H9 (cell line): ENCODE results near the gene SNRNP70. TPM values are rescaled to one million over a fixed set of nuclear protein-coding genes. Genes with fewer than 3 reads are reported as not detected.

ENCODE experiments used
- DNase-seq: peaks from one replicate; pipeline ENCODE4 v3.0.0-alpha.2; 2017
- H2AFZ ChIP-seq: one replicate; pipeline ENCODE4 v1.6.1; 2013; ENCODE audit warnings: mild to moderate bottlenecking, low read length, control low read depth, moderate library complexity
- H2AK5ac ChIP-seq: 2 replicates; pipeline ENCODE4 v1.6.1; 2013; ENCODE audit warnings: low read length, control low read depth, mixed read lengths; ENCODE audit not compliant: insufficient read length
- H2BK120ac ChIP-seq: one replicate; pipeline ENCODE4 v1.6.1; 2013; ENCODE audit warnings: low read depth, mild to moderate bottlenecking, low read length, control low read depth, inconsistent platforms; ENCODE audit not compliant: poor library complexity, severe bottlenecking
- H2BK12ac ChIP-seq: 2 replicates; pipeline ENCODE4 v1.6.1; 2013; ENCODE audit warnings: low read length, control low read depth, mixed read lengths, low read depth; ENCODE audit not compliant: insufficient read length
- H2BK15ac ChIP-seq: 2 replicates; pipeline ENCODE4 v1.6.1; 2013; ENCODE audit warnings: low read depth, low read length, control low read depth
- H2BK20ac ChIP-seq: one replicate; pipeline ENCODE4 v1.6.1; 2013; ENCODE audit warnings: low read depth, mild to moderate bottlenecking, low read length, control low read depth, inconsistent platforms; ENCODE audit not compliant: poor library complexity, severe bottlenecking
- H2BK5ac ChIP-seq: 2 replicates; pipeline ENCODE4 v1.6.1; 2013; ENCODE audit warnings: low read length, control low read depth, mixed read lengths; ENCODE audit not compliant: insufficient read length
- H3K14ac ChIP-seq: 2 replicates; pipeline ENCODE4 v1.6.1; 2013; ENCODE audit warnings: low read length, control low read depth; ENCODE audit not compliant: insufficient read depth
- H3K18ac ChIP-seq: 2 replicates; pipeline ENCODE4 v1.6.1; 2013; ENCODE audit warnings: low read depth, mild to moderate bottlenecking, mixed read lengths, low read length, control low read depth; ENCODE audit not compliant: insufficient read length
- H3K23ac ChIP-seq: 2 replicates; pipeline ENCODE4 v1.6.1; 2013; ENCODE audit warnings: low read length, control low read depth, mixed read lengths, low read depth; ENCODE audit not compliant: insufficient read length
- H3K23me2 ChIP-seq: 2 replicates; pipeline ENCODE4 v1.6.1; 2013; ENCODE audit warnings: low read depth, mild to moderate bottlenecking, mixed read lengths, low read length, control low read depth; ENCODE audit not compliant: insufficient read length, poor library complexity, severe bottlenecking
- H3K27ac ChIP-seq: 2 replicates; pipeline ENCODE4 v1.5.1; 2013; ENCODE audit warnings: low read length, control low read depth, mixed read lengths, low read depth; ENCODE audit not compliant: insufficient read length
- H3K27me3 ChIP-seq: 2 replicates; pipeline ENCODE4 v1.6.1; 2013; ENCODE audit warnings: low read length, control low read depth, inconsistent platforms; ENCODE audit not compliant: insufficient read depth
- H3K4ac ChIP-seq: 2 replicates; pipeline ENCODE4 v1.6.1; 2013; ENCODE audit warnings: low read depth, mild to moderate bottlenecking, control low read depth, inconsistent platforms, low read length, moderate library complexity
- H3K4me1 ChIP-seq: 2 replicates; pipeline ENCODE4 v1.6.1; 2013; ENCODE audit warnings: low read length, control low read depth, inconsistent platforms; ENCODE audit not compliant: insufficient read depth
- H3K4me2 ChIP-seq: 2 replicates; pipeline ENCODE4 v1.6.1; 2013; ENCODE audit warnings: low read length, control low read depth, mixed read lengths; ENCODE audit not compliant: insufficient read length, insufficient read depth
- H3K56ac ChIP-seq: 2 replicates; pipeline ENCODE4 v1.6.1; 2013; ENCODE audit warnings: low read depth, mild to moderate bottlenecking, mixed read lengths, low read length, control low read depth; ENCODE audit not compliant: insufficient read length
- H3K79me1 ChIP-seq: 2 replicates; pipeline ENCODE4 v1.6.1; 2013; ENCODE audit warnings: low read depth, mild to moderate bottlenecking, moderate library complexity, low read length, control low read depth, inconsistent platforms; ENCODE audit not compliant: insufficient read depth, poor library complexity, severe bottlenecking
- H3K79me2 ChIP-seq: 2 replicates; pipeline ENCODE4 v1.6.1; 2013; ENCODE audit warnings: low read length, control low read depth, inconsistent platforms; ENCODE audit not compliant: insufficient read depth
- H3K9ac ChIP-seq: 2 replicates; pipeline ENCODE4 v1.6.1; 2013; ENCODE audit warnings: low read length, control low read depth, mixed read lengths; ENCODE audit not compliant: insufficient read length; ENCODE audit errors: extremely low read depth
- H3K9me3 ChIP-seq: one replicate; pipeline ENCODE4 v1.6.1; 2013; ENCODE audit warnings: low read depth, low read length, inconsistent platforms; ENCODE audit not compliant: control insufficient read depth
- H3T11ph ChIP-seq: one replicate; pipeline ENCODE4 v1.6.1; 2013; ENCODE audit warnings: mild to moderate bottlenecking, low read length, control low read depth, inconsistent platforms
- H4K20me1 ChIP-seq: one replicate; pipeline ENCODE4 v1.6.1; 2013; ENCODE audit not compliant: control insufficient read depth, insufficient read length, insufficient read depth
- H4K5ac ChIP-seq: 2 replicates; pipeline ENCODE4 v1.6.1; 2013; ENCODE audit warnings: low read depth, mild to moderate bottlenecking, mixed read lengths, low read length, control low read depth; ENCODE audit not compliant: insufficient read length
- H4K8ac ChIP-seq: replicated peaks from 2 replicates; pipeline ENCODE4 v1.6.1; 2013; ENCODE audit warnings: low read length, control low read depth, mixed read lengths, low read depth; ENCODE audit not compliant: insufficient read length
- H4K91ac ChIP-seq: 2 replicates; pipeline ENCODE4 v1.6.1; 2013; ENCODE audit warnings: low read depth, mild to moderate bottlenecking, moderate library complexity, mixed read lengths, low read length, control low read depth; ENCODE audit not compliant: insufficient read length
- H3K27ac Mint-ChIP-seq, 3 experiments: 2 replicates in 2 of 3; 3 replicates in 1 of 3; pipeline ENCODE4 v1.8.0; 2020 to 2021; ENCODE audit warnings: mixed read lengths in 3 of 3, mild to moderate bottlenecking in 1 of 3, moderate library complexity in 1 of 3
- H3K27me3 Mint-ChIP-seq: 2 replicates; pipeline ENCODE4 v1.8.0; 2021; ENCODE audit warnings: low read depth, mild to moderate bottlenecking, moderate library complexity, mixed read lengths
- H3K36me3 Mint-ChIP-seq, 3 experiments: 2 replicates in 2 of 3; 3 replicates in 1 of 3; pipeline ENCODE4 v1.8.0; 2020 to 2021; ENCODE audit warnings: low read depth in 3 of 3, mixed read lengths in 3 of 3; ENCODE audit not compliant: insufficient read depth in 1 of 3
- H3K4me1 Mint-ChIP-seq, 2 experiments: 2 replicates each; pipeline ENCODE4 v1.8.0; 2020; ENCODE audit warnings: mixed read lengths in 2 of 2
- H3K4me3 Mint-ChIP-seq, 2 experiments: 2 replicates in 1 of 2; 3 replicates in 1 of 2; pipeline ENCODE4 v1.8.0; 2020 to 2021; ENCODE audit warnings: mild to moderate bottlenecking in 2 of 2, mixed read lengths in 2 of 2, moderate library complexity in 1 of 2
- H3K9me3 Mint-ChIP-seq, 2 experiments: 2 replicates in 1 of 2; 3 replicates in 1 of 2; pipeline ENCODE4 v1.8.0; 2020; ENCODE audit warnings: mild to moderate bottlenecking in 2 of 2, mixed read lengths in 2 of 2, moderate library complexity in 1 of 2
- WGBS: extraction: QIAGEN DNeasy Blood & Tissue Kit; methylation state at CpG from one replicate; pipeline ENCODE4 v1.1.7; 2013; ENCODE audit warnings: missing lambda C conversion rate, low lambda C conversion rate, mixed read lengths; ENCODE audit not compliant: insufficient read length; ENCODE audit errors: extremely low coverage; 5-methylcytosine and 5-hydroxymethylcytosine counted together
- total RNA-seq: library from RNA; stranded (reverse); gene quantifications from 2 replicates; pipeline ENCODE4 v1.2.1, GENCODE V29; 2021
- TF ChIP-seq, protein P1 (sequence below): fragments of 200-600 bp; sonication (generic); conservative IDR thresholded peaks from 3 replicates; pipeline ENCODE4 v1.8.0; 2021; ENCODE audit warnings: antibody characterized with exemption, mild to moderate bottlenecking

SNRNP70 gene
- total RNA-seq, 1 experiment from 2014 or later = 295 TPM

DNA sequence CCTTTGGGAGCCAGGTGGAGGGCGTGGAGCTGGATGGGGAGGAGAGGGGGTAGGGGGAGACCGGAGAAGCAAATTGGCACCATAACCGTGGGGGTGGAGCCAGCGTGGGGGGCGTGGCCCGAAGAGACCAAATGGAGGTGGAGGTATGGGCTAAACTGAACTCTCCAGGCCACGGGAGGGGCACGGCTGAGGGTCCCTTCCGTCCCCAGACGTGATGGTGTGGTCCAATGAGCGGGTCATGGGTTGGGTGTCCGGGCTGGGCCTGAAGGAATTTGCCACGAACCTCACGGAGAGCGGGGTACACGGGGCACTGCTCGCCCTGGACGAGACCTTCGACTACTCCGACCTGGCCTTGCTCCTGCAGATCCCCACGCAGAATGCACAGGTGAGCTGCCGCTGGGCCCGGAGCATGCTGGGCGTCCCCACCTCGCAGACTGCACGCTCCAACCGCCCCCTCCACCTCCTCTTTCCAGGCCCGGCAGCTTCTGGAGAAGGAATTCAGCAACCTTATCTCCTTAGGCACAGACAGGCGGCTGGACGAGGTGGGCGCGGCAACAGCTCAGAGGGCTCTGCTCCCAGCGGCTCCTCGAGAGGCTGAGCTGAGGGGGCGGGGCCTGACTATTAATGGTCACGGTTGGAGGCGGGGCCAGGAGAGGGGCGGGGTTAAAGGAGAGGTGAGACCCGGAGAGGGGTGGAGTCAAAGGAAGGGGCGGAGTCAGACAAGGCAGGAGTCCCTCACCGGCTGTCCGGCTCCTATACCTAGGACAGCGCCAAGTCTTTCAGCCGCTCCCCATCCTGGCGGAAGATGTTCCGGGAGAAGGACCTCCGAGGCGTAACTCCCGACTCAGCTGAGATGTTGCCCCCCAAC lies 63.8 kb downstream of the SNRNP70 start:
- Histone ChIP-seq H2AFZ (no peak overlapping the region), H4K20me1 (no peaks in the 10 kb centered on the region), H4K5ac (no peak overlapping the region), H3T11ph (no peak overlapping the region), H3K4me2 (peak overlapping the region; percentile 57), H2BK15ac (no peak overlapping the region), H3K23ac (no peak overlapping the region), H2BK20ac (no peak overlapping the region), H3K23me2 (peaks cover 17% of the 10 kb centered on the region), H3K79me2 (no peaks in the 10 kb centered on the region), H2AK5ac (no peak overlapping the region), H2BK5ac (no peak overlapping the region), H3K27me3 (no peaks in the 10 kb centered on the region; the same call in 1 of the 2 replicates), H3K14ac (no peak overlapping the region), H2BK120ac (no peak overlapping the region), H3K4me1 (no peaks in the 10 kb centered on the region), H3K9me3 (no peaks in the 10 kb centered on the region), H2BK12ac (no peak overlapping the region), H3K56ac (no peak overlapping the region), H3K27ac (no peak overlapping the region), H4K91ac (no peak overlapping the region), H3K79me1 (no peaks in the 10 kb centered on the region), H4K8ac (no peak overlapping the region), H3K4ac (no peak overlapping the region), H3K18ac (peak overlapping the region; percentile 5), H3K9ac (peak overlapping the region; percentile 5)
- Mint-ChIP-seq H3K4me1 (peaks cover 21 to 47% of the 10 kb centered on the region in 2 experiments), H3K36me3 (peaks cover 0 to 5% (median 0%) of the 10 kb centered on the region in 3 experiments; a peak in 3 of 7 replicates), H3K4me3 (peak overlapping the region; percentile 87 to 96), H3K27me3 (peaks cover 21% of the 10 kb centered on the region), H3K9me3 (no peaks in the 10 kb centered on the region; a peak in 1 of 5 replicates), H3K27ac (peak overlapping the region in 2 of 3 experiments; percentile 90 to 96; a peak in 6 of 7 replicates)
- peak; percentile 99 for DNase-seq
- WGBS = no CpG with 5 or more reads among the region's 49 CpGs
- TF ChIP-seq, protein P1, sequence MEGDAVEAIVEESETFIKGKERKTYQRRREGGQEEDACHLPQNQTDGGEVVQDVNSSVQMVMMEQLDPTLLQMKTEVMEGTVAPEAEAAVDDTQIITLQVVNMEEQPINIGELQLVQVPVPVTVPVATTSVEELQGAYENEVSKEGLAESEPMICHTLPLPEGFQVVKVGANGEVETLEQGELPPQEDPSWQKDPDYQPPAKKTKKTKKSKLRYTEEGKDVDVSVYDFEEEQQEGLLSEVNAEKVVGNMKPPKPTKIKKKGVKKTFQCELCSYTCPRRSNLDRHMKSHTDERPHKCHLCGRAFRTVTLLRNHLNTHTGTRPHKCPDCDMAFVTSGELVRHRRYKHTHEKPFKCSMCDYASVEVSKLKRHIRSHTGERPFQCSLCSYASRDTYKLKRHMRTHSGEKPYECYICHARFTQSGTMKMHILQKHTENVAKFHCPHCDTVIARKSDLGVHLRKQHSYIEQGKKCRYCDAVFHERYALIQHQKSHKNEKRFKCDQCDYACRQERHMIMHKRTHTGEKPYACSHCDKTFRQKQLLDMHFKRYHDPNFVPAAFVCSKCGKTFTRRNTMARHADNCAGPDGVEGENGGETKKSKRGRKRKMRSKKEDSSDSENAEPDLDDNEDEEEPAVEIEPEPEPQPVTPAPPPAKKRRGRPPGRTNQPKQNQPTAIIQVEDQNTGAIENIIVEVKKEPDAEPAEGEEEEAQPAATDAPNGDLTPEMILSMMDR = no peak
